ENCODE measurements around the gene NOPCHAP1.
"Not testable (repeated sequence)": the region's sequence is repeated elsewhere in the genome, so short reads cannot be mapped to it uniquely, and the experiment has no call there.

NOPCHAP1 gene

GRCh38 chr12:104986022-104986941 lies at the start of gene NOPCHAP1:
Gene NOPCHAP1 (plus strand): TSS chr12:104986316. CDS start chr12:104986353, 37 bp downstream.
- peaks cover 49% of the 10 kb centered on the region for H3K4me1 Mint-ChIP-seq (ENCODE audit: low read depth)
- peaks cover 41% of the 10 kb centered on the region for H3K36me3 Mint-ChIP-seq (ENCODE audit: low read depth)
- H3K4me3 Mint-ChIP-seq = peak within 1 kb of the TSS; percentile 90
- H3K27ac Mint-ChIP-seq = peak within 1 kb of the TSS; percentile 75
- H3K27me3 Mint-ChIP-seq = peaks cover 4% of the 10 kb centered on the region
- no peaks in the 10 kb centered on the region for H3K9me3 Mint-ChIP-seq

- Mint-ChIP-seq H3K4me1 (ENCODE audit: low read depth) (no peaks in the 10 kb centered on the region), H3K36me3 (ENCODE audit: low read depth) (no peaks in the 10 kb centered on the region), H3K27ac (no peak overlapping the region), H3K9me3 (no peaks in the 10 kb centered on the region), H3K27me3 (peaks cover 3% of the 10 kb centered on the region), H3K4me3 (no peak overlapping the region)
Measured at GRCh38 chr12:104938371-104938770, 47.7 kb upstream of the NOPCHAP1 start.

GRCh38 chr12:104939089-104939488 lies 47.0 kb upstream of the NOPCHAP1 start:
- Mint-ChIP-seq H3K4me3 (no peak overlapping the region), H3K9me3 (no peaks in the 10 kb centered on the region), H3K4me1 (ENCODE audit: low read depth) (no peaks in the 10 kb centered on the region), H3K27ac (no peak overlapping the region), H3K36me3 (ENCODE audit: low read depth) (no peaks in the 10 kb centered on the region), H3K27me3 (peaks cover 3% of the 10 kb centered on the region)

GRCh38 chr12:104941454-104941853 lies 44.7 kb upstream of the NOPCHAP1 start:
- Mint-ChIP-seq H3K27me3 (peaks cover 3% of the 10 kb centered on the region), H3K4me3 (no peak overlapping the region), H3K27ac (no peak overlapping the region), H3K9me3 (no peaks in the 10 kb centered on the region), H3K4me1 (ENCODE audit: low read depth) (no peaks in the 10 kb centered on the region), H3K36me3 (ENCODE audit: low read depth) (no peaks in the 10 kb centered on the region)

- Mint-ChIP-seq H3K36me3 (ENCODE audit: low read depth) (no peaks in the 10 kb centered on the region), H3K9me3 (no peaks in the 10 kb centered on the region), H3K4me3 (no peak overlapping the region), H3K27me3 (peaks cover 3% of the 10 kb centered on the region), H3K4me1 (ENCODE audit: low read depth) (no peaks in the 10 kb centered on the region), H3K27ac (no peak overlapping the region)
Measured at GRCh38 chr12:104942075-104942474, 44.0 kb upstream of the NOPCHAP1 start.

- H3K27ac Mint-ChIP-seq; H3K36me3 Mint-ChIP-seq (ENCODE audit: low read depth); H3K27me3 Mint-ChIP-seq; H3K9me3 Mint-ChIP-seq; H3K4me1 Mint-ChIP-seq (ENCODE audit: low read depth); H3K4me3 Mint-ChIP-seq: not testable (repeated sequence)
Measured at GRCh38 chr12:104943401-104943800, 42.7 kb upstream of the NOPCHAP1 start.

GRCh38 chr12:104944252-104944651 lies 41.9 kb upstream of the NOPCHAP1 start:
- H3K27me3 Mint-ChIP-seq = peaks cover 3% of the 10 kb centered on the region
- no peaks in the 10 kb centered on the region for H3K9me3 Mint-ChIP-seq
- H3K4me3 Mint-ChIP-seq = no peak overlapping the region
- H3K36me3 Mint-ChIP-seq (ENCODE audit: low read depth) = no peaks in the 10 kb centered on the region
- no peak overlapping the region for H3K27ac Mint-ChIP-seq
- no peaks in the 10 kb centered on the region for H3K4me1 Mint-ChIP-seq (ENCODE audit: low read depth)

- H3K27me3 Mint-ChIP-seq; H3K27ac Mint-ChIP-seq; H3K36me3 Mint-ChIP-seq (ENCODE audit: low read depth); H3K4me1 Mint-ChIP-seq (ENCODE audit: low read depth); H3K9me3 Mint-ChIP-seq; H3K4me3 Mint-ChIP-seq: not testable (repeated sequence)
Measured at GRCh38 chr12:104948716-104949115, 37.4 kb upstream of the NOPCHAP1 start.

GRCh38 chr12:104951759-104952509 lies 34.2 kb upstream of the NOPCHAP1 start:
- no peaks in the 10 kb centered on the region for H3K36me3 Mint-ChIP-seq (ENCODE audit: low read depth)
- no peak overlapping the region for H3K27ac Mint-ChIP-seq
- H3K9me3 Mint-ChIP-seq = no peaks in the 10 kb centered on the region
- peaks cover 4% of the 10 kb centered on the region for H3K4me1 Mint-ChIP-seq (ENCODE audit: low read depth)
- no peak overlapping the region for H3K4me3 Mint-ChIP-seq
- H3K27me3 Mint-ChIP-seq = peaks cover 24% of the 10 kb centered on the region

- Mint-ChIP-seq H3K36me3 (ENCODE audit: low read depth) (no peaks in the 10 kb centered on the region), H3K4me3 (no peak overlapping the region), H3K9me3 (no peaks in the 10 kb centered on the region), H3K27ac (no peak overlapping the region), H3K4me1 (ENCODE audit: low read depth) (peaks cover 10% of the 10 kb centered on the region), H3K27me3 (peaks cover 27% of the 10 kb centered on the region)
Measured at GRCh38 chr12:104952816-104953215, 33.3 kb upstream of the NOPCHAP1 start.

GRCh38 chr12:104953323-104953722 lies 32.8 kb upstream of the NOPCHAP1 start:
- Mint-ChIP-seq H3K4me3 (no peak overlapping the region), H3K36me3 (ENCODE audit: low read depth) (no peaks in the 10 kb centered on the region), H3K27me3 (peaks cover 27% of the 10 kb centered on the region), H3K4me1 (ENCODE audit: low read depth) (peaks cover 10% of the 10 kb centered on the region), H3K9me3 (no peaks in the 10 kb centered on the region), H3K27ac (no peak overlapping the region)

- peaks cover 35% of the 10 kb centered on the region for H3K27me3 Mint-ChIP-seq
- no peak overlapping the region for H3K4me3 Mint-ChIP-seq
Measured at GRCh38 chr12:104955703-104956102, 30.4 kb upstream of the NOPCHAP1 start.

GRCh38 chr12:104956870-104957718 lies 29.0 kb upstream of the NOPCHAP1 start:
- no peak overlapping the region for H3K27ac Mint-ChIP-seq
- peak overlapping the region; percentile 81 for H3K4me3 Mint-ChIP-seq
- H3K9me3 Mint-ChIP-seq = no peaks in the 10 kb centered on the region
- no peaks in the 10 kb centered on the region for H3K36me3 Mint-ChIP-seq (ENCODE audit: low read depth)
- peaks cover 30% of the 10 kb centered on the region for H3K4me1 Mint-ChIP-seq (ENCODE audit: low read depth)
- peaks cover 33% of the 10 kb centered on the region for H3K27me3 Mint-ChIP-seq

More at GRCh38 chr12:104955703-104956102, 30.4 kb upstream of the NOPCHAP1 start:
- H3K36me3 Mint-ChIP-seq (ENCODE audit: low read depth) = no peaks in the 10 kb centered on the region
- no peaks in the 10 kb centered on the region for H3K9me3 Mint-ChIP-seq
- H3K27ac Mint-ChIP-seq = no peak overlapping the region
- peaks cover 30% of the 10 kb centered on the region for H3K4me1 Mint-ChIP-seq (ENCODE audit: low read depth)

GRCh38 chr12:104957719-104958000 lies 28.5 kb upstream of the NOPCHAP1 start:
- no peak overlapping the region for H3K27ac Mint-ChIP-seq
- peaks cover 34% of the 10 kb centered on the region for H3K27me3 Mint-ChIP-seq

More at GRCh38 chr12:104957719-104958000, 28.5 kb upstream of the NOPCHAP1 start:
- Mint-ChIP-seq H3K9me3 (no peaks in the 10 kb centered on the region), H3K4me3 (peak overlapping the region; percentile 81), H3K4me1 (ENCODE audit: low read depth) (peaks cover 30% of the 10 kb centered on the region), H3K36me3 (ENCODE audit: low read depth) (no peaks in the 10 kb centered on the region)

Data from stimulated activated naive CD8-positive, alpha-beta T cell treated with anti-CD3 and anti-CD28 coated beads, Interleukin-15, Interleukin-2, amounts not matched to agents 100 ng/mL and 50 ng/mL, for 24 hours (primary cell).